Measurements from ENCODE around the gene PRDM16.

GRCh38 chr1:3482378-3482849 lies 413.4 kb downstream of the PRDM16 start:
- TF ChIP-seq MAX (IDR thresholded peaks at IDR 0.05) (no peak), CTCF (IDR thresholded peaks at IDR 0.05; ENCODE audit: low read depth, low read length, missing input control) (no peak), GABPA (IDR thresholded peaks at IDR 0.05 in 1 of 2, conservative IDR thresholded peaks at IDR 0.05 in 1 of 2) (no peak), EGR1 (IDR thresholded peaks at IDR 0.05; ENCODE audit: low read depth in 2 of 2) (no peak), JUND (IDR thresholded peaks at IDR 0.05) (no peak), RXRA (IDR thresholded peaks at IDR 0.05) (no peak), TAF1 (conservative IDR thresholded peaks at IDR 0.05) (no peak)
